Caki2 (cell line): Measurements from ENCODE around the gene TSACC. TPM values are rescaled to one million over a fixed set of nuclear protein-coding genes. Genes with fewer than 3 reads are reported as not detected.

Source experiments
- DNase-seq: peaks from one replicate; pipeline ENCODE4 v3.0.0-alpha.2; 2015; ENCODE audit warnings: low read depth
- in situ Hi-C: cut with HindIII; loops from 2 replicates; pipeline ENCODE4 v1.10.0; 2016; ENCODE audit warnings: low sequenced_read_pairs, low pct_unique_long_range_greater_than_20kb, mixed read lengths
- total RNA-seq: library from RNA; depleted of rRNA; stranded (reverse); fragments of >200 nt; shearing (Covaris generic); gene quantifications from 2 replicates; pipeline ENCODE4 v1.2.3, GENCODE V29; 2014; ENCODE audit warnings: low replicate concordance; rRNA removed

The TSACC gene
- total RNA-seq, 1 experiment from 2014 or later: 14.3 TPM

DNA sequence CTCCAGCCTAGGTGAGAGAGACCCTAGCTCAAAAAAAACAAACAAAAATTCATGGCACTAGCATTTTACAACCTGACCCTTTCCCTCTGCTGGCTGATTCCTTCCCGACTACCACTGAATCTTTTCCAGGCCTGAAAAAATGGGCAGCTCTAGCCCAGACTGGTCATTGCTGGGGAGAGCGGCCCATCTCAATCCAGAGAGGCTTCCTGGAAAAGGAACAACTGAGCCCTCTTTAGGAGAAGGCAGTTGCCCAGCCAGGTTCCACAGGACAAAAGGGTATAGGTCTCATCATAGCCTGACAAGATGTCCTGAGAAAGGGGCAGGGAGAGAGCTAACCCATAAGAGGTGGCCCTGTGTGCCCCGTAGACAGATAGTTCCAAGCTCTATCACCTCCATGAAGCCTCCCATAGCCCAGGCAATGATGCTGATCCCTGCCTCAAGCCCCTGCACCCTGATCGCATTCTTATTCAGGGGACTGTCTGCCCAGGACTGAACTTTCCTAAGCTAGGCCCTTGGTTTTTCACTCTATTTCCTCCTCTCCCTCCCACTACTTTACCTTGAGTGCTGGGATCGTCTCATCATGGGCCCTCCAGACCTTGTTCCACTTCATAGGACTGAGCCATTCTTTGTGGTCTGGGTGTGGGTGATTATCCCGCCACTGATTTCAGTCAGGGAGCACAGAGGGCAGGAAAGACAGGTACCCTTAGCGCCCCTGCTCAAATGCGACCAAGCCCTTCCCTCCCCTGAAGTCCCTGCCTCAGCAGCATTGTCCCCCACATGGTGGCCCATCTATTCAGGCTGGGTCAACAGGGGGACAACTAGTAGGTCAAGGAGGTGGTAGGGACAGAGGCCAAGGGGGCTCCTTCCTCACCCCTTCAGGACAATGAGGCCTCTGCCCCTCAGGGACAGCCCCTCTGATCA lies 48.9 kb downstream of the TSACC start:
- DNase-seq: no peak
- in situ Hi-C loops: no loop called here

GRCh38 chr1:156387870-156388173 lies 49.5 kb downstream of the TSACC start:
- DNase-seq: no peak
- in situ Hi-C loops: no loop called here

GRCh38 chr1:156388174-156389137 lies 50.1 kb downstream of the TSACC start:
- in situ Hi-C loops: no loop called here
- DNase-seq: no peak

DNA sequence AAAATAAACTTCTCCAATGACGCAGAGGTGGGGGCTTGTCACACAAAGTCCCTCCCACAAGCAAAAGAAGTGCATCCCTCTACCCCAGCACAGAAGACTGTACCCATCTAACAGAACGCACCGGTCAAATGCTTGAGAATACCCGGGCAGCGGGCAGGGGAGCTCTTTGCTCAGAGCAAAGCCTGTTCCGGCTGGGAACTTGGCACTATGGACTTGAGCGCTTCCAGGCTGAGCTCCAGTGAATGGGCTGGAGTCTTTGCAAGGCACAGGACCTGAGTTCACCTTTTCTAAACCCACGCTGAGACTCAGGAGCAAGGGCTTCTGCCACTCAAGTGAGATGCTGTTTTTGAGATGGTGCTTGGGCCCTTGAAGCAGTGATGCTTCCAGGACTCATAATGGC lies 51.0 kb downstream of the TSACC start:
- no peak for DNase-seq
- in situ Hi-C loops: no loop called here

DNA sequence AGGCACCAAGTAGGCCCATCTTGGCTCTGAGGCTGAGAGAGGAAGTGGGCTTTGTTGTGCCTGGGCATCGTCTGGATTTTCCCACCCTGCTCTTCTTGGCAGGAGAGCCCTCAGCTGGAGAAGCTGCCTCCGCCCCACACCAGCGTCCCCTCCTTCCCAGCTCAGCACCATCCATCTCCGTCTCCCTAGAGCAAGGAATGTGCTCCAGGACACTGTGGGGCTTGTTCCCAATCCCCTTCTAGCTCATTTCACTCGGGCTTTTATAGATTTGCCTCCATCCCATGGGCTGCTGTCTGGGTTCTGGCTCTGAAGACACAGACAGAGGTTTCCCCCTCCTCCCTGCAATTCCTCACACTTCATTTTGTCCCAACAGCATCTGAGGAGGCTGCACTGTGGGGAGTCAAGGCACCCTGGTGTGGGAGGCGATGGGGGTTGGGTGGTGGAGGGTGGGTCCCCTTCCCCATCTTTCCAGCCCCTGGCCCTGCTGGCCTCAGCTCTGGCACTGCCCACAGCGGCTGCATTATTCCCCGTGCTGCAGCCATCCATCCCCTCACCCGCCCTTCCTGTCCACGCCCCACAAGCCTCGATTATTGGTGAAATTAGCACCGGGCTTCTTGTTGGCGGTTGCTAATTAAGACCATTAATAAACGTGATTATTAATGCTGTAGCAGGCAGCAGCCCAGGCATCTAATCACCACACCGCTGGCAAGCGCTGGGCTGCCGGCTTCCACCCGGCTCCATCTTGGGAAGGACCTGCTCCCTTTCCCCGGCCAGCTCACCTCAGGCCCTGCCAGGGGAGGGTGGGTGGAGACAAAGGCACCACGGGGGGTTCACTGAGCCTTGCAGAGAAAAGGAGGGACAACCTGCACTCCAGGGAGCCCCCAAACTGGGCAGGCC lies 52.4 kb downstream of the TSACC start:
- DNase-seq: no peak
- in situ Hi-C loops: no loop called here

DNA sequence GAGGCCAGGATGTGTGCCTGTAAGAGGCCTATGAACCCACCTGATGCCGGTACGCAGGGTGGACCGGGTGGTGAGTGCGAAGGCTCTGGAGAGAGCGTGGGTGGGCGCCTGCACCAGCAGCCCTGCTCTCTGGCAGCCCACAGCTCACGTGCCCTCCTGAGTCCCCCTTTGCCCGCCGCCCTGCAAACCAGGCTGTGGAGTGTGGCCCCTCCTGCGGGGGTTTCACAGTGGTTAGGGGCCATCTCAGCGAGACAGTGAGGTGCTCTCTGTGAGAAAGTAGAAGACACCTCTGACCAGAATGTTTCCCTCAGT lies 53.0 kb downstream of the TSACC start:
- no peak for DNase-seq
- in situ Hi-C loops: no loop called here

DNA sequence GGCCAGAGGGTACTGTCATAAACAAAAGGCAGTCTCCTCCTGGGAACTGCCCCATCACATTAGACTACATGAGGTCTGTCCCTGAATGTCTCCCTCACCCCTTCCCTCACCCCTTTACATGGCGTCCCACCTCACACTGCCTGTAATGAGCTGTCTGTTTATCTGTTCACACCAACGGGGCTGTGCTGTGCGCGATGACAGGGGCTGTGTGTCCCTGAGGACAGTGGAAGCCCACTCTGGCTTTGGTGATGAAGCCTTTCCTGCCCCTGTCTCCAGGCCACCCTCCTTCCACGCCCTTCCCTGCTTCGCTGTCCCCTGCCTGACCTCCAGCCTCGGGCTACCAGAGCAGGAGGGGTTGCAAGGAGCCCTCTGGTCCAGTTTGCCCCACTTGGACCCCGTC lies 53.4 kb downstream of the TSACC start:
- DNase-seq: no peak
- in situ Hi-C loops: no loop called here

- in situ Hi-C loops: no loop called here
- no peak for DNase-seq
These were observed 54.1 kb downstream of the TSACC start for GRCh38 chr1:156392452-156392853.

DNA sequence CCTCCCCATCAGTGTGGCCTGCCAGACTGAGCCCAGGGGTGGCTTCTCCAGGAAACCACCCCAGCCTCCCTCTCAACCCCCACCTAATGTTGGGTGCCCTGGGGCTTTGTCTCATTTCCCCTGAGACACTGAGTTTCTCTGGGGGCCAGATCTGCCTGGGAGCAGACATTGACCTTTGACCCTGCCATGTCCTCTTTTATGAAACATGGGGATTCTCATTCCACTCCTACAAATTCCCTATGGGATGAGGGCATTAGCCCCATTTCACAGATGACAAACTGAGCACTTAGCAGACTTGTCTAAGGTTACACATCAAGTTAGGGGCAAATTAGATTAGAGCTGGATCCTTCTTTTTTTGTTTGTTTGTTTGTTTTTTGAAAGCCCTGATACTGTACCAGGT lies 54.8 kb downstream of the TSACC start:
- no peak for DNase-seq
- in situ Hi-C loops: no loop called here

- in situ Hi-C loops: no loop called here
- DNase-seq: no peak
These were observed 55.8 kb downstream of the TSACC start for GRCh38 chr1:156394082-156394481.

GRCh38 chr1:156394835-156395461 lies 56.6 kb downstream of the TSACC start:
- DNase-seq: no peak
- in situ Hi-C loops: no loop called here

Other genes starting within 250 kb of the TSACC start
- 652 and 715 TPM in 2 replicates for gene LMNA, start 223.8 kb upstream of the TSACC start, total RNA-seq
- 1.9 and 2.0 TPM in 2 replicates for gene SEMA4A, start 184.9 kb upstream of the TSACC start, total RNA-seq
- gene SLC25A44, start 144.4 kb upstream of the TSACC start, total RNA-seq: 11.8 and 15.9 TPM in 2 replicates
- 81.6 and 115 TPM in 2 replicates for gene PMF1, start 125.5 kb upstream of the TSACC start, total RNA-seq
- not detected in 2 replicates for gene BGLAP, start 96.3 kb upstream of the TSACC start, total RNA-seq
- gene PAQR6, start 90.5 kb upstream of the TSACC start, total RNA-seq: not detected in 2 replicates
- 52.9 and 53.1 TPM in 2 replicates for gene SMG5, start 55.7 kb upstream of the TSACC start, total RNA-seq
- 1.4 and 2.5 TPM in 2 replicates for gene TMEM79, start 54.2 kb upstream of the TSACC start, total RNA-seq
- gene GLMP, start 42.8 kb upstream of the TSACC start, total RNA-seq: 79.0 and 119 TPM in 2 replicates
- not detected in 2 replicates for gene VHLL, start 39.2 kb upstream of the TSACC start, total RNA-seq
- 691 and 710 TPM in 2 replicates for gene CCT3, start 234 bp upstream of the TSACC start, total RNA-seq
- gene RHBG, start 30.7 kb downstream of the TSACC start, total RNA-seq: not detected in 2 replicates
- gene MEF2D, start 162.2 kb downstream of the TSACC start, total RNA-seq: 2.7 and 6.2 TPM in 2 replicates
- 34.8 and 47.1 TPM in 2 replicates for gene IQGAP3, start 234.0 kb downstream of the TSACC start, total RNA-seq
- gene TTC24, start 241.2 kb downstream of the TSACC start, total RNA-seq: not detected in 2 replicates